GM10248 (cell line): ENCODE measurements around the gene SUN3.

ENCODE experiments used
- CTCF ChIA-PET: fragments of 300-600 bp; sonication (Branson Sonifier 250); formaldehyde crosslinking; extraction: SDS; loops from one replicate; lab custom pipeline; 2021; ENCODE audit warnings: antibody characterized with exemption; lab: Yijun Ruan, JAX
- POLR2A ChIA-PET: fragments of 350-650 bp; sonication (Branson Sonifier 250); formaldehyde crosslinking; extraction: SDS; loops from one replicate; lab custom pipeline; 2020; ENCODE audit warnings: antibody characterized with exemption; lab: Yijun Ruan, JAX
- DNase-seq: peaks from one replicate; pipeline ENCODE4 v3.0.0; 2012; ENCODE audit errors: extremely low spot score
- TF ChIP-seq, protein P1 (sequence below): IDR thresholded peaks from 2 replicates; pipeline ENCODE4 v1.5.1; 2012; ENCODE audit warnings: mild to moderate bottlenecking, low read depth; ENCODE audit errors: extremely low read depth, missing control alignments, control extremely low read depth

The SUN3 gene

DNA sequence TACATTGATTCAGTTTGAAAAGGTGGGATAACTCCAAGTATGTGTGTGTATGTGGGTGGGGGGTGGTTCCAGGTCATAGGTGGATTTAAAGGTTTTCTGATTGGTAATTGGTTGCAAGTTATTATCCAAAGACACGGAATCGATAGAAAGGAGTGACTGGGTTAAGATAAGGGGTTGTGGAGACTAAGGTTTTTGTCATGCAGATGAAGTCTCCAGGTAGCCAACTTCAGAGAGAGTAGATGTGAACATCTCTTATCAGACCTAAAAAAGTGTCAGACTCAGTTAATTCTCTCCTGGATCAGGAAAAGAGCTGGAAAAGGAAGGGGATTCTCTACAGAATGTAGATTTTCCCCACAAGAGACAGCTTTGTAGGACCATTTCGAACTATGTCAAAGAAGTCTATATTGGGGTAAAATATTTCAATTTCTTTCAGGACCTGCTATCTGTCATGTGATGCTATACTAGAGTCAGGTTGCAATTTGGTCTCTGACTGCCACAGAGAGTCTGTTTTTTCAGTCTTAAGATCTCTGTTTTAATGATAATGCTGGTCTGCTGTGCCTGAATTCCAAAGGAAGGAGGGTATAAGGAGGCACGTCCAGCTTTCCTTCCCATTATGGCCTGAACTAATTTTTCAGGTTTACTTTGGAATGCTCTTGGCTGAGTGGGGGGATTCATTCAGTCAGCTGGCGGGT, 10.1 kb upstream of the SUN3 start:
- CTCF ChIA-PET: interaction anchor here (1.0 to 1.4 kb wide), 3 partner anchors 9 to 94 kb away, joined by 3 to 4 read pairs (median 3); no protein-coding TSS in a partner anchor
- DNase-seq: no peak
- POLR2A ChIA-PET: no interaction called here
- TF ChIP-seq, protein P1, sequence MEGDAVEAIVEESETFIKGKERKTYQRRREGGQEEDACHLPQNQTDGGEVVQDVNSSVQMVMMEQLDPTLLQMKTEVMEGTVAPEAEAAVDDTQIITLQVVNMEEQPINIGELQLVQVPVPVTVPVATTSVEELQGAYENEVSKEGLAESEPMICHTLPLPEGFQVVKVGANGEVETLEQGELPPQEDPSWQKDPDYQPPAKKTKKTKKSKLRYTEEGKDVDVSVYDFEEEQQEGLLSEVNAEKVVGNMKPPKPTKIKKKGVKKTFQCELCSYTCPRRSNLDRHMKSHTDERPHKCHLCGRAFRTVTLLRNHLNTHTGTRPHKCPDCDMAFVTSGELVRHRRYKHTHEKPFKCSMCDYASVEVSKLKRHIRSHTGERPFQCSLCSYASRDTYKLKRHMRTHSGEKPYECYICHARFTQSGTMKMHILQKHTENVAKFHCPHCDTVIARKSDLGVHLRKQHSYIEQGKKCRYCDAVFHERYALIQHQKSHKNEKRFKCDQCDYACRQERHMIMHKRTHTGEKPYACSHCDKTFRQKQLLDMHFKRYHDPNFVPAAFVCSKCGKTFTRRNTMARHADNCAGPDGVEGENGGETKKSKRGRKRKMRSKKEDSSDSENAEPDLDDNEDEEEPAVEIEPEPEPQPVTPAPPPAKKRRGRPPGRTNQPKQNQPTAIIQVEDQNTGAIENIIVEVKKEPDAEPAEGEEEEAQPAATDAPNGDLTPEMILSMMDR: no peak

DNA sequence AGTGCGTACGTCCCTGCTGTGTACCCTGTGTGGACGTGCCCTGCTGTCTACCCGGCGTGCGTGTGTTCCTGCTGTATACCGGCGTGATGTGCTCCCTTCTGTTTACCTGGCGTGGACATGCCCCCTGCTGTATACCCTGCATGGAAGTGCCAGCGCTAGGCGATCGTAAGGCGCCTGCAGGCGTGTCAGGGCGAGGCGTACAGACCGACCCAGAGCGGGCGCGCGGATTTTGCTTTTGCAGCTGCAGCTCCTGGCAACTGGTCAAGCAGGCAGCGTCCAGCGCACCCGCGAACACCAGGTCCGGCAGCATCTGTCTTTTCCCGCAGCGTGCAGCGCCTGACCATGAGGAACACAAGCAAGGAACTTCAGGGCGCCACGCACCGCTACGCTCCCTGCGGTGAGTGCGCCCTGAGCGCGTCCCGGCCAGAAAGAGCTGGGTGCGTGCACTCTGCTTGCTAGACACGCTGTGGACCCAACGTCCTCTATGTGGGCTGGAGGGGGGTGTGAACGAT, 7.1 kb upstream of the SUN3 start:
- TF ChIP-seq, protein P1: no peak
- ChIA-PET CTCF (no interaction called here), POLR2A (no interaction called here)
- no peak for DNase-seq

DNA sequence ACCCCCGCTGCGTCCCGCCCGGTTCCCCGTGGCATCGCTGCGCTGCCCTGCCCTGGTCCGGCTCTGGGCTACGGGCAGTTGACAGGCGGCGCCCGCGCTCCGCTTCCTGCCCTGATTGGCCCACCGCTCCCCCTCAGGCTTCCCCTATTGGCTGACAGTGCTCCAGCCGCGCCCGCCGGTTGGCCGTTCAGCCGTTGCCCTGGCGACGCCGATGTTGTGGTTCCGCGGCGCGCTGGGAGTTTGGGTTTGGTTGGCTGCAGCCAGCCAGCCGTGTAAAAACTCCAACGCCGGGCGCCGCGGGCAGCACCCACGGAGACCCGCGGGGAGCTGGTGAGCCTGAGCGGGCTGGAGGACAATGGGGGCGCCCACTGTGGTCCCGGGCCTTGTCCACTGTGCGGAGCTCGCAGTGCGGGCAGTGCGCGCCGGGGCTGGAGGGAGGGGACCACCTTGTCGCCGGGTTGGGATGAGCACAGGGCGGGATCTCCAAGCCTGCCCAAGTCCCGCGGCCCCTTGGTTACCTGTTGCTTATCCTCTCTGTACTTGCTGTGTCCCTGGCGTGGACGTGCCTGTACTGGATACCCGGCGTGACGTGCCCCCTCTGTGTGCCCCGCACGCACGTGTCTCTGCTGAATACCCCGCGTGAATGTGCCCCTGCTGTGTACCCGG, 6.5 kb upstream of the SUN3 start, which contains the start of gene C7orf57:
C7orf57 (plus strand) TSS at position 243 of the 666 bp plus-strand sequence. CDS start 766 bp downstream, outside the sequence.
- TF ChIP-seq, protein P1: no peak
- DNase-seq: peak; percentile 93
- ChIA-PET POLR2A (no interaction called here), CTCF (no interaction called here)

DNA sequence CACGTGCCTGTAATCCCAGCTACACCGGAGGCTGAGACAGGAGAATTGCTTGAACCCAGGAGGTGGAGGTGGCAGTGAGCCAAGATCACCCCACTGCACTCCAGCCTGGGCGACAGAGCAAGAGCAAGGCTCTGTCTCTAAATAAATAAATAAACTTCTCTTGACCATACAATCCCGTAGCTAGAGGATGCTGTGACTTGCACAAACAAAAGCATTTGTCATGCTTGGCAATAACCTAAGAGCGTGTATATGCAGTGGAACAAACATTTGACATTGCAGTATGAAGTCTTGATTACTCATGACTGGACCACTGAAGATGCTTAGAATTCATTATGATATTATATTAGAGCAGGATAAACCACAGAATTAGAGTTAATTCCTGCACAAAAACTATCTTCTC, 5.0 kb upstream of the SUN3 start:
- POLR2A ChIA-PET: no interaction called here
- TF ChIP-seq, protein P1: no peak
- DNase-seq: no peak
- CTCF ChIA-PET: no interaction called here

DNA sequence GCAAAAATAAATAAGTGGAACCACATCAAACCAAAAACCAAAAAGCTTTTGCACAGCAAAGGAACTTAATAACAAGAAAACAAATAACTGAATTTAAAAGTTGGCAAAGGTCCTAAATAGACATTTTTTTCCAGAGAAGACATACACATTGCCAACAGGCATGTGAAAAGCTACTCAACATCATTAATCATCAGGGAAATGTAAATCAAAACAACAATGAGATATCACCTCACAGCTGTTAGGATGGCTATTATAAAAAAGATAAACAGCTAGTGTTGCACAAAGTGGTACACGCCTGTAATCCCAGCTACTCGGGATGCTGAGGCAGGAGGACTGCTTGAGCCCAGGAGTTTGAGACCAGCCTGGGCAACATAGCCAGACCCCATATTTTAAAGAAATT, 2.2 kb upstream of the SUN3 start:
- TF ChIP-seq, protein P1: no peak
- ChIA-PET CTCF (interaction anchor here (1.0 to 1.7 kb wide), 2 partner anchors 12 to 16 kb away, joined by 3 to 4 read pairs; no protein-coding TSS in a partner anchor), POLR2A (no interaction called here)
- no peak for DNase-seq

DNA sequence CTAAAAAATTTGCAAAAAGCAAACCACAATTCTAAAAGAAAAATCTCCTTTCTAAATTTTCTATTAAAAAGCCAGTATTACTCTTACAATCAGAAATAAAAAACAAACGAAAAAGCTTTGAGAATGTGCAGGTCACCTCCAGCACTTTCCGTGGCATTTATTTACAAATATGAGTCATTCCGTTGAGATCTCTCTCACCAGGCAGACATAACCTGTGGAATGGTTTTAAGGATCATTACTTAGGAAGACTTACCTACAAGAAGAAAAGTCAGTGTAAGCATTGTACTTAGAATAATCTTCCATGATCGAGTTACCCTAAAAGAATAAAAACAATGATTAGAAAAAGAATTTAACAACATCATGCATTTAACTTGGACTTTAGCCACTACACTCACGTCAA, 3.3 kb downstream of the SUN3 start:
- TF ChIP-seq, protein P1: no peak
- POLR2A ChIA-PET: no interaction called here
- CTCF ChIA-PET: interaction anchor here (1.2 to 1.7 kb wide), 2 partner anchors 21 to 34 kb away, joined by 3 to 4 read pairs; no protein-coding TSS in a partner anchor
- DNase-seq: no peak
